GM23248 (cell line): ENCODE data around the gene NBEAL2. TPM values are rescaled to one million over a fixed set of nuclear protein-coding genes. Genes with fewer than 3 reads are reported as not detected.

Experiments
- DNase-seq: peaks from one replicate; pipeline ENCODE4 v3.0.0-alpha.2; 2015
- H2AFZ ChIP-seq: fragments of 200-600 bp; sonication (generic); 2 replicates; pipeline ENCODE4 v1.6.1; 2016; ENCODE audit warnings: antibody characterized with exemption
- H3F3A ChIP-seq: fragments of 200-600 bp; sonication (generic); 2 replicates; pipeline ENCODE4 v1.6.1; 2016; ENCODE audit warnings: mild to moderate bottlenecking, antibody characterized with exemption, mixed run types; ENCODE audit not compliant: insufficient read depth
- H3K27ac ChIP-seq: fragments of 200-600 bp; sonication (generic); 2 replicates; pipeline ENCODE4 v1.5.1; 2016; ENCODE audit warnings: mild to moderate bottlenecking
- H3K27me3 ChIP-seq: fragments of 200-600 bp; sonication (generic); replicated peaks from 2 replicates; pipeline ENCODE4 v1.6.1; 2016; ENCODE audit warnings: mild to moderate bottlenecking; ENCODE audit not compliant: insufficient read depth
- H3K36me3 ChIP-seq: fragments of 200-600 bp; sonication (generic); 2 replicates; pipeline ENCODE4 v1.6.1; 2016; ENCODE audit warnings: low read depth, mild to moderate bottlenecking
- H3K4me1 ChIP-seq: fragments of 200-600 bp; sonication (generic); 2 replicates; pipeline ENCODE4 v1.6.1; 2016; ENCODE audit warnings: mild to moderate bottlenecking; ENCODE audit not compliant: insufficient read depth
- H3K4me2 ChIP-seq: fragments of 200-600 bp; sonication (generic); one replicate; pipeline ENCODE4 v1.6.1; 2016; ENCODE audit warnings: mild to moderate bottlenecking; ENCODE audit not compliant: unreplicated experiment
- H3K4me3 ChIP-seq: fragments of 200-600 bp; sonication (generic); 2 replicates; pipeline ENCODE4 v1.5.1; 2016; ENCODE audit warnings: mild to moderate bottlenecking
- H3K79me2 ChIP-seq: fragments of 200-600 bp; sonication (generic); 2 replicates; pipeline ENCODE4 v1.6.1; 2016; ENCODE audit warnings: mild to moderate bottlenecking; ENCODE audit not compliant: insufficient read depth
- H3K9ac ChIP-seq: fragments of 200-600 bp; sonication (generic); 2 replicates; pipeline ENCODE4 v1.6.1; 2016; ENCODE audit warnings: mild to moderate bottlenecking
- H3K9me2 ChIP-seq: fragments of 200-600 bp; sonication (generic); 2 replicates; pipeline ENCODE4 v1.6.1; 2016; ENCODE audit warnings: mixed run types, mild to moderate bottlenecking, moderate library complexity; ENCODE audit not compliant: insufficient read depth
- H3K9me3 ChIP-seq: fragments of 200-600 bp; sonication (generic); one replicate; pipeline ENCODE4 v1.6.1; 2017; ENCODE audit warnings: low read depth
- H4K20me1 ChIP-seq: fragments of 200-600 bp; sonication (generic); 2 replicates; pipeline ENCODE4 v1.6.0; 2016; ENCODE audit not compliant: insufficient read depth
- EZH2 ChIP-seq: fragments of 200-600 bp; sonication (generic); IDR thresholded peaks from 2 replicates; pipeline ENCODE4 v1.6.1; 2018; ENCODE audit warnings: antibody characterized with exemption, mild to moderate bottlenecking; ENCODE audit not compliant: insufficient read depth, poor library complexity, severe bottlenecking
- EZH2phosphoT487 ChIP-seq: fragments of 200-600 bp; sonication (generic); IDR thresholded peaks from 2 replicates; pipeline ENCODE4 v1.6.1; 2018; ENCODE audit warnings: antibody characterized with exemption, moderate library complexity, mild to moderate bottlenecking, low read depth; ENCODE audit not compliant: insufficient read depth
- WGBS, 2 experiments: methylation state at CpG; one replicate each; pipeline ENCODE4 v1.1.6; 2015 to 2017; ENCODE audit warnings: low lambda C conversion rate in 2 of 2, low coverage in 1 of 2; ENCODE audit errors: missing lambda C conversion rate in 2 of 2; 5-methylcytosine and 5-hydroxymethylcytosine counted together
- in situ Hi-C: fragments of 300-500 bp; cut with MboI; formaldehyde crosslinking; loops from 2 replicates; pipeline ENCODE4 v1.15.0; 2020
- polyA plus RNA-seq: library from polyadenylated mRNA; unstranded; fragments of >200 nt; fragmentation: Nextera tagmentation; extraction: Ambion mirVana; gene quantifications from 2 replicates; pipeline ENCODE4 v1.2.1, GENCODE V29; 2016
- total RNA-seq: library from RNA; depleted of rRNA; stranded (reverse); fragments of >200 nt; shearing (Covaris generic); gene quantifications from 2 replicates; pipeline ENCODE4 v1.2.3, GENCODE V29; 2014

The NBEAL2 gene
- total and polyA plus RNA-seq, 2 experiments from 2014 or later = 0.94 to 2.8 TPM

DNA sequence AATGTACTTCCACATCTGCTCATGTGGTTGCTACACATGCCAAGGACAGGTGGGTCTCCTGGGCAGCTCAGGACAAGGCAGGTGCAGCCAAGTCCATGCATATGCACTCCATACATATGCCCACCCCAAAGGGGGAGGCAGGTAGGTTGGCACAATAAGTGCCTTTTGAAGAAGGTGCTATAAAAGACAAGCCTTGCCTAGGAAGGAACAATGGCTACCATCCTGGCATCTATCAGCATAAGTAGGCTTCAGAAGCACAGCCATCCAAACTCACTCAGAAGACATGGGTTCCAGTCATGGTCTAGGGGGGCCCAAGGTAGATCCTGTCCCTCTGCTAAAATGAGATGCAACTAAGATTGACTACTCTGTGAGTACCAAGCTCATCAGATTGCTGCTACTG, 34.6 kb downstream of the NBEAL2 start:
- no peak for TF ChIP-seq EZH2
- no peak for TF ChIP-seq EZH2phosphoT487
- H4K20me1 ChIP-seq = no peaks in the 10 kb centered on the region
- H3K9ac ChIP-seq = no peak overlapping the region
- no peaks in the 10 kb centered on the region for H3K36me3 ChIP-seq
- H3K79me2 ChIP-seq = peaks cover 6% of the 10 kb centered on the region
- in situ Hi-C loops = no loop called here
- no peaks in the 10 kb centered on the region for H3K27me3 ChIP-seq
- H3K9me3 ChIP-seq = no peaks in the 10 kb centered on the region
- H3K4me1 ChIP-seq = peaks cover 28% of the 10 kb centered on the region
- H3F3A ChIP-seq = peaks cover 36% of the 10 kb centered on the region
- no peak overlapping the region for H2AFZ ChIP-seq
- H3K4me3 ChIP-seq = no peak overlapping the region
- no peaks in the 10 kb centered on the region for H3K9me2 ChIP-seq
- H3K27ac ChIP-seq = no peak overlapping the region
- no peak overlapping the region for H3K4me2 ChIP-seq
- DNase-seq = no peak

DNA sequence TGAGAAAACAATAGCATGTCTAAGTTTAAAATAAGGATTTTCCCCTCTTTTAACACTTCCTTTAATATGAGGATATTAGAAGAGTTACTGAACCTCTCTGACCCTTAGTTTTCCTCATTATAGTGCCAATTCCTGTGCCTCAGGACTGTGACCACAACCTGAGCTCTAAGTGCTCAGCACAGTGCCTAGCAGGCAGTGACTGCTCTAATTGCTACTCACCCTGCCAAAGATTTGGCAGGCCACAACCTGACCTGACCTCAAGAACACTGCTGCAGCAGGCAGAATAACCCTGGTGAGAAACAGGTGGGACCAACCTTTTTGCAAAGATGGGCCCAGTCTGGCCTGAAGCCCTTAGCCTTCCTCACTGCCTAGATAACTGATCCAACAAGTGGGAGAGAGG, 35.7 kb downstream of the NBEAL2 start:
- Histone ChIP-seq H3K36me3 (peaks cover 7% of the 10 kb centered on the region; the same call in 1 of the 2 replicates), H3K4me2 (no peak overlapping the region), H2AFZ (no peak overlapping the region), H3K9me3 (no peaks in the 10 kb centered on the region), H4K20me1 (no peaks in the 10 kb centered on the region), H3F3A (peaks cover 37% of the 10 kb centered on the region), H3K9ac (no peak overlapping the region), H3K27ac (no peak overlapping the region), H3K79me2 (peaks cover 17% of the 10 kb centered on the region), H3K9me2 (no peaks in the 10 kb centered on the region), H3K27me3 (no peaks in the 10 kb centered on the region), H3K4me3 (no peak overlapping the region), H3K4me1 (peaks cover 28% of the 10 kb centered on the region)
- TF ChIP-seq EZH2 = no peak
- DNase-seq = no peak
- in situ Hi-C loops = no loop called here

GRCh38 chr3:47016086-47016933, 36.8 kb downstream of the NBEAL2 start:
- Histone ChIP-seq H3F3A (peaks cover 37% of the 10 kb centered on the region), H3K4me3 (no peak overlapping the region), H3K27ac (peak overlapping the region; percentile 75), H2AFZ (no peak overlapping the region), H3K4me2 (peak overlapping the region; percentile 62), H3K9ac (peak overlapping the region; percentile 17), H3K36me3 (peaks cover 7% of the 10 kb centered on the region; the same call in 1 of the 2 replicates), H3K79me2 (peaks cover 29% of the 10 kb centered on the region), H3K9me2 (no peaks in the 10 kb centered on the region), H3K4me1 (peaks cover 28% of the 10 kb centered on the region), H3K9me3 (no peaks in the 10 kb centered on the region), H3K27me3 (no peaks in the 10 kb centered on the region), H4K20me1 (no peaks in the 10 kb centered on the region)
- 97 to 100% methylated on average over 4 of the region's 4 CpGs for WGBS, 2 experiments
- in situ Hi-C loops = no loop called here
- TF ChIP-seq EZH2phosphoT487 = no peak
- no peak for TF ChIP-seq EZH2
- DNase-seq = no peak

GRCh38 chr3:47016934-47017435, 37.5 kb downstream of the NBEAL2 start:
- Histone ChIP-seq H2AFZ (no peak overlapping the region), H3K9ac (peak overlapping the region; percentile 17), H3K4me3 (no peak overlapping the region), H3F3A (peaks cover 37% of the 10 kb centered on the region), H4K20me1 (no peaks in the 10 kb centered on the region), H3K36me3 (peaks cover 7% of the 10 kb centered on the region; the same call in 1 of the 2 replicates), H3K4me1 (peaks cover 28% of the 10 kb centered on the region), H3K79me2 (peaks cover 36% of the 10 kb centered on the region), H3K4me2 (peak overlapping the region; percentile 62), H3K27ac (peak overlapping the region; percentile 75), H3K27me3 (no peaks in the 10 kb centered on the region), H3K9me3 (no peaks in the 10 kb centered on the region), H3K9me2 (no peaks in the 10 kb centered on the region)
- peak; percentile 90 for DNase-seq
- TF ChIP-seq EZH2phosphoT487 (0 out of 2 replicates have a peak, but pooled peaks have one; percentile 26), EZH2 (no peak)
- in situ Hi-C loops = no loop called here
- 0% methylated on average over 1 of the region's 1 CpG for WGBS, 2 experiments
